Measurements from ENCODE around the gene SF3A1.
"Not testable (repeated sequence)": the region's sequence is repeated elsewhere in the genome, so short reads cannot be mapped to it uniquely, and the experiment has no call there.

SF3A1 gene, protein sequence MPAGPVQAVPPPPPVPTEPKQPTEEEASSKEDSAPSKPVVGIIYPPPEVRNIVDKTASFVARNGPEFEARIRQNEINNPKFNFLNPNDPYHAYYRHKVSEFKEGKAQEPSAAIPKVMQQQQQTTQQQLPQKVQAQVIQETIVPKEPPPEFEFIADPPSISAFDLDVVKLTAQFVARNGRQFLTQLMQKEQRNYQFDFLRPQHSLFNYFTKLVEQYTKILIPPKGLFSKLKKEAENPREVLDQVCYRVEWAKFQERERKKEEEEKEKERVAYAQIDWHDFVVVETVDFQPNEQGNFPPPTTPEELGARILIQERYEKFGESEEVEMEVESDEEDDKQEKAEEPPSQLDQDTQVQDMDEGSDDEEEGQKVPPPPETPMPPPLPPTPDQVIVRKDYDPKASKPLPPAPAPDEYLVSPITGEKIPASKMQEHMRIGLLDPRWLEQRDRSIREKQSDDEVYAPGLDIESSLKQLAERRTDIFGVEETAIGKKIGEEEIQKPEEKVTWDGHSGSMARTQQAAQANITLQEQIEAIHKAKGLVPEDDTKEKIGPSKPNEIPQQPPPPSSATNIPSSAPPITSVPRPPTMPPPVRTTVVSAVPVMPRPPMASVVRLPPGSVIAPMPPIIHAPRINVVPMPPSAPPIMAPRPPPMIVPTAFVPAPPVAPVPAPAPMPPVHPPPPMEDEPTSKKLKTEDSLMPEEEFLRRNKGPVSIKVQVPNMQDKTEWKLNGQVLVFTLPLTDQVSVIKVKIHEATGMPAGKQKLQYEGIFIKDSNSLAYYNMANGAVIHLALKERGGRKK

DNA sequence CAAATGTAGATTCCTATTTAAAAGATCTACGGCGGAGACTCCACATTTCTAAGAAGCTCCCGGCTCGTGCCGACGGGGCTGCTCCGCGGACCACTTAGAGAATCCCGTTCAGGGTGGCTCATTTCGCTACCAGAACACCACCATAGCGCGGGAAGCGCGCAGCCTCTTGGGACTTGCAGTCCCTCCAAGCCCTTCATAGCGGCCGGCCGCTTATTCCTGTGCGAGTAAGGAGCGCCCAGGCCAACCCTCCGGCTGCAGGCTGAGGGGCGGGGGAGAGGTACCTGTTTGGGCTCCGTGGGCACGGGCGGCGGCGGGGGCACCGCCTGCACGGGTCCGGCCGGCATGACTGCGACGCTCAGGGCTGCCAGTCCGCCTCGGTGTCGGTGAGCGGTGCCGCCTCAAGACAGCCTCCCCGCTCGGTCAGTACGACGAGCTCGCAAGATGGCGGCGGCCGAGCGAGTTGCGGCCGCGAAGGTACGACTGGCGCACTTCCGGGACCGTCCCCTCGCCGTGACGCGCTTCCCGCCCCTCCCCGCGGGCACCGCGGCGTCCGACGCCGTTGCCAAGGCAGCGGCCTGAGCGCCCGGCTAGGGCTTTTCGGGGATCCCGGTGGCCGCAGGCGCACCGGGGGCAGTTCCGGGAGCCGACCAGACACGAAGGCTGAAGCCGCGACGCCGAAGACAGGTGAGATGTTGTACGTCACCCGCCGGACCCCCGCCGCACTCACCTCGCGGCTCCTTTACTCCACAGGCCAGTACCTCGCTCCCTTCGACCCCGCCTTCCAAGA lies at the start of gene SF3A1, which contains the start of gene CCDC157:
Gene SF3A1 (minus strand): TSS at position 446 of the 787 bp plus-strand sequence. CDS start 102 bp downstream, at position 344.
Gene CCDC157 (plus strand): TSS at position 559 of the 787 bp plus-strand sequence. CDS start 8,994 bp downstream, outside the sequence.
- peak; percentile 97 for DNase-seq

DNA sequence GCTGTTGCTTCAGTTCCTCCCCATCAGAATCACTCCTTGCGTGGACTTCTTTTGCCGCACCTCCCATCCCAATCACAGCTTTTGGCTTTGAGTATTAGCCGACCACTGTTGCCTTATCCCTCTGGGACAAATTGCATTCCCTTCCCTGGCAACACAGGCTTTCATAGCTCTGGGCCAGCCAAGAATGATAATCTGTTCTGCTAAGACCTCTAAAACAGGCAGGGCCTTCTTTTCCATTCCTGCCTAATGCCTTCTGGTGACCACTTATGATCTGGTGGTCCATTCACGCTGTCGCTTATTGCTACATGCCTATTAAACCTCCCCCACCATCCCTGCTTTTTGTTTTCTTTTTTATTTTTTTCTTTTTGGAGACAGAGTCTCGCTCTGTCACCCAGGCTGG lies 49.7 kb upstream of the SF3A1 start:
- DNase-seq = no peak

DNA sequence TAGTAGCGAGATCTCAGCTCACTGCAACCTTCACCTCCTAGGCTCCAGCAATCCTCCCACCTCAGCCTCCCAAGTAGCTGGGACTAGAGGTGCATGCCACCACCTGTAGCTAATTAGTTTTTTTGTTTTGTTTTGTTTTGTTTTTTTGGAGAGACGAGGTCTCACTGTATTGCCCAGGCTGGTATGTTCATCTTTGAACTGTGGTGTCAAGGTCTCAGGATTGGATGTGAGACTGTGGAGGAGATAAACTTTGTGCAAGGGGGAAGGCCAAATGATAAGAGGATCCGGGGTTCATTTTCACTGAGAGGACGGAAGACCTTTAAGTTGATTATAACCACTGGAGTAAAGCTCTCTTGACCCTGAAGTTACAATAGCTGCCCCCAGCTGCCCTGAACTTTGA lies 49.0 kb upstream of the SF3A1 start:
- no peak for DNase-seq

DNA sequence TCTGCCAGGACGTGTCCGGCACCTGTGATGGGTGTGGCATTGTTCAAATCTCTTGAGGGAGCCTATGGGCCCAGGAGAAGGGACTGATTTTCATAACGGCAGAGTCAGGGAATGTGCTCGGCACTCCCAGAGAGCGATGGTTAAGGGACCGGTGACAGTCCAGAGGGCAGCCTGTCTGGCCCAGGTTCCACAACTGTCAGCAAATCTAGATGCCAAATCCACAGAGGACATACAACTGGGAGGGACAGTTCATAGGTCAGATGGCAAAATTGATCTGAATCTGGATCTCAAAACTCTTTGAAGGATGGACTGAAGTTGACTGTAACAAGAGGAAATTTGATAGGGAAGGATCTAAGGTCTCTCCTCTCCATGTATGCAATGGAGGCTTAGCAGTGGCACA lies 47.6 kb upstream of the SF3A1 start:
- no peak for DNase-seq

DNA sequence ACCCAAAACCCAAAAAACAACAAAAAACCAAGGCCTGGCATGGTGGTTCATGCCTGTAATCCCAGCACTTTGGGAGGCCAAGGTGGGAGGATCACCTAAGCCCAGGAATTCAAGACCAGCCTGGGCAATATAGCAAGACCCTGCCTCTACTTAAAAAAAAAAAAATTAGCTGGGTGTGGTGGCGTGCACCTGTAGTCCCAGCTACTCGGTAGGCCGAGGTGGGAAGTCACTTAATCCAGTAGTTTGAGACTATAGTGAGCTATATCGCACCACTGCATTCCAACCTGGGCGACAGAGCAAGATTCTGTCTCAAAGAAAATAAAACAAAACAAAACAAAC lies 46.0 kb upstream of the SF3A1 start:
- DNase-seq = not testable (repeated sequence)

DNA sequence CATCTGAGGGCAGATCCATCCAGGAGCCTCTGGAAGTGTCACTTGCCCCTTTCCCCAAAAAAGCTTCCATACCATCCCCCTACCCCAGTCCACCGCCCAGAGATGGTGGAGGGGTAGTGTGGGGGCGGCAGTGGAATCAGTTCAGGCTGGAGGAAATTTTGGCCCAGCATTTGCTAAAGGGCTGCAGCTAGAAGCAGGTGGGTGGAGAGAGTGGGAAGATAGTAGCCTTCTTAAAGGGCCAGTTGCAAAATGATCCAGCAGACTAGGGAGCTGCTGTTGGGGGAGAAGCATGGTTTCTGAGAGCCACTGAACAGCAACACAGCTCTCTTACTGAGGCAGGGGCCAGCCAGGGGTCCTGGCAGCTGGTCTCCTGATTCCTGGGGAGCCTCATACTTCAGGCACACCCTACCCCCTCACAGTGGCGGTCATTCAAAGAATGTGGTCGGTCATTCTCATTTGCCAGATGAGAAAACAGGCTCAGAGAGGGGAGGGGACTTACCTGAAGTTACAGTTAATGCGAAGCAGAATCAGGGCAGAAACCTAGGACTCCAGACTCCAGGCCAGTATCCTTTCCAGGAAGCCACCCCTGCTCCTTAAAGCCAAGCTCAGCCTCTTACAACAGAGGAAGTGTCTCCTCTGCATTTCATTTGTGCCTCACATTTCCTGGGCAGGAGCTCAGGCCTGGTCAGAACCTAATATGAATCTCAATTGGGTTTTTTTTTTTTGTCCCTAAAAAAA lies 45.5 kb upstream of the SF3A1 start:
- peak; percentile 71 for DNase-seq

DNA sequence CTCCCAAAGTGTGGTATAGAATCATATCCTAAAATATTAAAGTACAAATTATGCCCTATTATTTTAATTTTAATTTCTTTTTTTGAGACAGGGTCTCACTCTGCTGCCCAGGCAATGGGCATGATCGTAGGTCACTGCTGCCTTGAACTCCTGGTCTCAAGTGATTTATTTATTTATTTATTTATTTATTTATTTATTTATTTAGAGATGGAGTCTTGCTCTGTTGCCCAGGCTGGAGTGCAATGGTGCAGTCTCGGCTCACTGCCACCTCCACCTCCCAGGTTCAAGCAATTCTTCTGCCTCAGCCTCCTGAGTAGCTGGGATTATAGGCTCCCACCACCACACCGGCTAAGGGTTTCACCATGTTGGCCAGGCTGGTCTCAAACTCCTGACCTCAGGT lies 44.3 kb upstream of the SF3A1 start:
- not testable (repeated sequence) for DNase-seq

DNA sequence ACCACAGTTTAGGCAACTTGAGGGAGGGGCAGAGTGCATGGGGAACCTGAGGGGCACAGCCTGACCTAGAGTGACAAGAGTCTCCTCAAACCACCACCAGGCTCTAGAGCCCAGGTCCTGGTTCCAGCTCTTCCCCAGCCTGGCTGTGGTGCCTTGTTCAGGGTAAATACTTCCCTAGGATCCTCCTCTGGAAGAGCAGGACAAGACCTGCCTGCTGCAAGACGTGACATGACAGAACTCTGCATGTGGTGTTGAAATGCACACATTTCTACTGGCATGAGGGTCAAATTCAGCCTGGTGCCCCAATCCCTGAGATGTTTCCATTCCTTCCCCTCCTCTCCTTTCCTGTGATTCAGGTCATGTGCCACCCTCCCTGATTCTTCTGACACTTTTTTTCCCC lies 43.5 kb upstream of the SF3A1 start:
- DNase-seq = no peak

DNA sequence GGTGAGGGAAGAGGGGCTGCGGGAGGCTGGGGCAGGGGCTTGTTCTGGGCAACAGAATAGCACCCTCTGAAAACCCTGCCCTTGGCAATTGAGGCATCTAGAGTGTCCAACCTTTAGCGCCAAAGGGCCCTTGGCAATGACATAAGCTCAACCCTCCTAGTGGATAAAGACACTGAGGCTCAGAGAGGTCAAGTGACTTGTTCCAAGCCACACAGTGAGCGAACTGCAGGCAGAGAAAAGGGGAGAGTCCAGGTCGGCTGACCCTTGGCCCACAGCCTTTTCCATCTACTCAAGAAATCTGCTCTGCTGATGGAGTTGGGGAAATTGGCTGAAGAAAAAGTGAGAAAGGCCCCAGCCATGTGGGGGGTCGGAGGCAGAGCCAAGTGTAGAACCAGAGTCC lies 43.0 kb upstream of the SF3A1 start:
- no peak for DNase-seq

DNA sequence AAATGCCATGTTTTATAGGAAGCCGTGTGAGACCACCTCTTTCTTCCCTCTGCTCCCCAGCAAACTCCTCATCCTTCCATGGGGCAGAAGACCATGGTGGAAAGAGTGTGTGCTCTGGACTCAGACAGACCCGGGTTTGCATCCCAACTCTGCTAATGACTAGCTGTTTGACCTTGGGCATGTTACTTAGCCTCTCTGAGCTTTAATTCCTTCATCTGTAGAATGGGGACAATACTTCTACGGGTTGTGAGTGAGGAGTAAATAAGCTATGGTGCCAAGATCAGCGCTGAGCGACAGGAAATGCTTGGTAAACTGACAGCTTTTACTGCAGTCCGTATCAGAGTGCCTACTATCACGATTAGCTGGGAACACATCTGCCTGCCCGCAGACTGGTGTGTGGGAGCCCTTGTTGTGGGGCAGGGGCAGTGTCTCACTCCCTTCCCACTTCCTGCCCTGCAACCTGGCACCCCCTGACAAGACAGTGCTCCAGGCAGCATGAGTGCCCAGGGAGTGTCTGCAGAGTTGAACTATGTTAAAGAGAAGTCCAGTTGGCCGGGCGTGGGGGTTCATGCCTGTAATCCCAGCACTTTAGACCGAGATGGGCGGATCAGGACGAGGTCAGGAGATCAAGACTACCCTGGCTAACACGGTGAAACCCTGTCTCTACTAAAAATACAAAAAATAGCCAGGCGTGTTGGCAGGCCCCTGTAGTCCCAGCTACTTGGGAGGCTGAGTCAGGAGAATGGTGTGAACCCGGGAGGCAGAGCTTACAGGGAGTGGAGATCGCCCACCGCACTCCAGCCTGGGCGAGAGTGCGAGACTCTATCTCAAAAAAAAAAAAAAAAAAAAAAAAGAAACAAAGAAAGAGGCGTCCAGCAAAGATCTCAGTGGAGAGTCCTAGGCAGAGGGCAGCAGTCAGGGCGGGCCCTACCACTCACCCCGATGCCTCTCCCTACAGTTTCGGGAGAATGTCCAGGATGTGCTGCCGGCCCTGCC lies 42.3 kb upstream of the SF3A1 start:
- peak; percentile 93 for DNase-seq

DNA sequence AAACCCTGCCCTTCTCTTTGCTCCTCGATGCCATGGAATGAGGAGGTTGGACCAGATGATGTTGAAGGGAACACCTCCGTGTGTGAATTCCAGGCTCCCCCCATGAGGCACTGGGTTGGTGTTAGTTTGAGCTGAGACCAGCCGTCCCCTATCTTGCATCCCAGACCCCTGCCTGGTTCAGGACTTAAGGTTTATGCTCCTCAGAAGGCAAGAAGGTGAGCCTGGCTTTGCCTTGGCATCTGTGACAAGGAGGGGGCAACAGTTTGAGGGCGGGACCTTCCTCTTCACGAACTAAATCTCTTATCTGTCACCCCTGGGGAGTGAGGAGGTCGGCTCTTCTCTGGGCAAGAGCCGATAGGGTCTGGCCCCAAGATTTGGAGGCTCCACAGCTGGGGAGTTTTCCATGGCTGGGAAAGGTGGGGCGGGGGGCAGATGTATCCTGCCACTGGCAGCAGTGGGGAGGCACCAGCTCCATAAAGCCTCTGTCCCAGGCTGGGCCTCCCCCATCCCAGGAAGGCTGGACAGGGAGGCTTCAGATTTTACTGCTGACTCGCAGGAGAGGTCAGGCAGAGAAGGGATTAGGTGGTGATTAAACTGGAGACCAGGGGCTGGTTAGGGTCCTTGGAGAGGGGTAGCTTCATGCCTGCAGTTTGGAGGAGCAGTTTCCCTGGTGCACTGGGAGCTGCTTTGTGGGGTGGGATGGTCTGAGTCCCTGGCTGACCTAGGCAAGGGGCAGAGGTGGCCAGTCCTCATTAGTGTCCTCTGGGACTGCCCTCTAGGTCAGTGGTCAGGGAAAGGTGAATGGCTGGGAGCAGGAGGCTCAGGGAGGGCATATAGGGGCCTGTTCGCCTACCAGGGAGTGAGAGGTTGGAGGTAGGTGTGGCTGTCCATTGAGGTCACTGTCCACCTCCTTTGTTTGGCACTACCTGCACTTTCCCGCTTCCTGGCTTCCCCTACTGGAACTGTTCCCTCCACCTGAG lies 41.3 kb upstream of the SF3A1 start:
- DNase-seq = peak; percentile 75

DNA sequence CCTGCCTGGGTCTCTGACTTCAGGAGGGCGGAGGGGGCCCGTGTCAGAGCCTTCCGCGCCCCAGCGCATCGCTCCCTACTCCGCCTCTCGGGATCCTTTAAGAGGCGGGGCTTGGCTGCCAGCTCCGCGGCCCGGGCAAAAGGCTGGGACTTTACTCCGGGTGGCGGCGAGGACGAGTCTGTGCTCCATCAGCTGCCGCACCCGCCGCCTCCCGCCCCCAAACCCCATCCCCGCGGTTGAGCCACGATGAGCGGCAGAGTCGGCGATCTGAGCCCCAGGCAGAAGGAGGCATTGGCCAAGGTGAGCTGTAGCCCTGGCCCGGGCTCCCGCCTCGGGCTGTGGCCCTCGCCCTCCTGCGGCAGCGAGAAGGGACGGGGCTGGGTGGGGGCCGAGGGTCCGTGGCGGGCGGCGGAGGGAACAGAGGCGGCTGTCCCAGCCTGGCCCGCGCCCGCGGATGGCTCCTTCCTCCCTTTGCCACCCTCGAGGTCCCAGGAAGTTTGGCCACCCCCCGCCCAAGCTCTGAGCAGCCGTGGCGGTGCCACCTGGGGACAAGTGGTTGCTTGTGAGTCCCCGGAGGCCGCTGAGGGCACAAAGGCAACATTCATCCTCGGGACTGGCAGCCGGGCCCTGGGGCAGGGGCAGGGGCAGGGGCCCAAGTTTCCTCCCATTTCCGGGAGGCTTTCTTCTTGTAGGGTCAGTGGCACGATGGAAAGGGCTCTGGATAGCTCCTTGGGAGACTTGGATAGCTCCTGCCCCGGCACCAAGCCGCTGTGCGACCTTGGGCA lies 40.4 kb upstream of the SF3A1 start, which contains the start of gene SEC14L2:
Gene SEC14L2 (plus strand): TSS at position 148 of the 785 bp plus-strand sequence. CDS start 99 bp downstream, at position 247.
- DNase-seq = peak; percentile 82

DNA sequence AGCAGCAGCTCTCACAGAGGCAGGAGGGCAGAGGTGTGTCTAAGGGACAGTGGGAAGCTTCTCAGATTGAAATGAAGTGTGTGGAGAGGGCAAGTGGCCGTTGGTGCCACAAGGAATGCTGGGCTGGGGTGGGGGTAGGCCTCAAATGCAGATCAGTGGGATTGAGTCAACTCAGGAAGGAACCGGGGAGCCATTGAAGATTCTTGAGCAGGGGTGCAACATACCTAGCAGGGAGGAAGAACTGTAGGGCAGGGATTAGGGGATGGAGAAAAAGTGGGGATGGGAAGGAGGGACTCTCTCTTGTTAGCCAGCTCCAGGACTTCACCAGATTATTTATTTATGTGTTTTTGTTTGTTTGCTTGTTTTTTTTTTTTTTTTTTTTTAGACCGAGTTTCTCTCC lies 37.2 kb upstream of the SF3A1 start:
- DNase-seq = no peak

DNA sequence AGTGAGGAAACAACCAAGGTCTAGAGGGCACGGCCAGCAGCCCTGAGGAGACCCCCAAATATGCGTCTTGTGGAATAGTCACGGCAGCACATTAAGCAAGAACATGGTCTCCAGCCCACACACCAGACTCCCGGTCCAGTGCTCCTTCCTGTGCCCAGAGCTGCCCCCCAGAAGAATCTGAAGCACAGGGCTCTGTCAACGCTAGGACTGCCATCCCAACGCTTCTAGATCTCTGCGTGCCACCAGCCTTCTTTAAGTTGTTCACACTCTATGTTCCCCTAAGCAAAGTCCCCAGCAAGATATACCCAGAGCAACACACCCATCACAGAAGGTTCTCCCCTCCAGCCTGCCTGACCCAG lies 36.6 kb upstream of the SF3A1 start:
- no peak for DNase-seq

DNA sequence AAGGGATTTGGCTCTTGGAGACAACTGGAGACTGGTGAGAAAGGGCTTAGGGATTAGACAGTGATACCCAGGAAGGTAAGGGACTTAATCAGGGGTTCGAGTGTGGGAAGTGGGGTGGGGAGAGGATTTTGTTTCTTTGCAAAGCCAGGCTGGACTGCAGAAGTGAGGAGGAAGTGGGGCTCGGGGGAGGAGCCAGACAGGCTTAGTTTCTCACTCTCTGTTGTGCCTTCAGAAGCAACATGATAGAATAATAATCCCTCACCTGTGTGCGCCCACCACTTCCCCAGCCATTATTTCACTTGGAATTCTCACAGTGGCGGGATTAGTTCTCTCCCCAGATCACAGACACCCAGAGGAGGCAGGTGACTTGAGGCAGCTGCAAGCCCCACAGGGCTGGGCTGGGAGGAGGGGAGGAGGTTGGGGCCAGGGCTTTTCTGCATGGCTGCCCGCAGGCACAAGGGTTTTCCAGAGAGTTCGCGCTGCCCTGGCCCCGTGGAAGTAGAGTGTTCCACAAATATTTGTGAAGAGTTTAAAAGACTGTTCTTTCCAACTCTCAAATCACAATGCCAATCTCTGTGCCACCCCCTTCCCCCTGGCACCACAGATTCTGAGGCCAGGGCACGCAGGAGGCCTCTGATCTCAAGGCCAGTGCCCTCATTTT lies 36.1 kb upstream of the SF3A1 start:
- DNase-seq = peak; percentile 52

DNA sequence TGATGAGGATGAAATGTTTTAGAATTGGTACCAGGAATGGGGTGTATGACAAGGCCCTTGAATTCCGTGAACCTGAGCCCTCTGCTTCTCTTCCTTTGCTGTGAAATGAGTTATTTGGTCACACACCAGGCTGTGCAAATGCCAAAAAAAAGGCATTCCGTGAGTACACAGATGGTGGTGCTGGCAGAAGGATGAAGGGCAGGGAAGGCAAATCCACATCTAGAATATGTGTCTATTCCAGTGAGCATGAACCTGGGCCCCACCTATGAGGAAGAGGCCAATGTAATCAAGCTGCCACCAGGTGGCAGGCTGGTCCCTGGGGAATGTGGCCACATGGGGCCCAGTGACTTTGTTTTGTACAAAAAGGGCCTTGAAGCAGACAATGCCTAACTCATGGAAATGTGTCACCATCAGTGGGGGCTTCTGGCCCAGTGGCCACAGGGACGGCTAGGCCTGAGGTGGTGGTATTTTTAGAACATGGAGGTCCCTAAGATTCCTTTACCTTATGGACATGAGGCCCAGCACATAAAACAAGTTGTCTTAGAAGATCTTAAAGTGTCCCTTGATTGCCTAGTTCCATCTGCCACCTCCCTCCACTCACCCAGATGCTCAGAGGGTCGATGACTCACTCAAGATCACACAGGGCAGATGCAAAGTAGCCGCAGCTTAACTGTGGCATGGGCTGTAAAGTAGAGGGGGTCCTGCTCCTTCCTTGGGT lies 34.4 kb upstream of the SF3A1 start:
- peak; percentile 94 for DNase-seq

DNA sequence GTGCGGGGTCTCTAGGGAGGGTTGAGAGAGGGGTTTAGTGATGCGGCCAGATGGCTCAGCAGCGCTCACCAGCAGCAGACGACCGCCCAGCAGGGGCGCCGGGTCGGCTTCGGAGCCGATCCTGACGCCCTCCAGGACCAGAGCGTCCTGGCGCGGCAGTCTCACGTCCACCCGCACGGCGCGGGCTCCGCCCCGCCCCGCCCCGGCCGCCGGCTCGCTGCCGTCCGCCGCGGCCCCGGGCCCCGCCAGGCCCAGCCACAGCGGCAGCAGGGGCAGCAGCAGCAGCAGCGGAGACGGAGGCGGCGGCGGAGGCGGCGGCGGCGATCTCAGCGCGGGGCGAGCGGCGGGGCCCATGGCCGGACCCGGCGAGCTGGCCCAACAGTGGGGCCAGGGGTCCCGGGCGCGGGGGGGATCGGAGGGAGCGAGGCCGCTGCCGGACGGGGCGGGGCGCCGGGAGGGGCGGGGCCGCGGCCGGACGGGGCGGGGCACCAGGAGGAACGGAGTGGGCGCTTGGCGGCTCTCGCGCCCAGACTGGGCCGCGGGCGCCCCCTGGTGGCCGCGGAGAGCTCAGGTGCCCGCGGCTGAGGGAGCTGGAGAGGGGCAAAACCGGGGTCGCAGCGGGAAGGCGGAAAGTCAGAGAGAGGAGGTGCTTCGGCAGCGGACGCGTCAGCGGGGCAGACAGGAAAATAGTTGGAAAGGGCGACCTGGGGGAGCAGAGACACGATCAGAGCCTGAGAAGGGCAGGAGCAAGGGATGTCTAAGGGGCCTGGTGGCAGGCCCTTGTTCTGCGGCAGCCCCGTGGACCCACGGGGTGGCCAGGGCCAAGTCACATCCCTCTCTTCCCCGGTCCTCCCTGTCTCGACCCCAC lies 30.5 kb upstream of the SF3A1 start, which contains the start of gene RNF215:
Gene RNF215 (minus strand): TSS at position 452 of the 868 bp plus-strand sequence. CDS start 98 bp downstream, at position 354.
- DNase-seq = peak; percentile 89

Measured in hematopoietic multipotent progenitor cell treated with erythropoietin and hydrocortisone succinate and interleukin-3 and kit ligand, for 4 days (in vitro differentiated cells).